GM23338 (cell line): ENCODE results near the gene GRK4. TPM values are rescaled to one million over a fixed set of nuclear protein-coding genes. Genes with fewer than 3 reads are reported as not detected.

Experiments used
- ATAC-seq: fragments of 200-7000 bp; cut with Tn5 transposase; 3 replicates; pipeline ENCODE4 v1.9.1; 2020
- DNase-seq: peaks from one replicate; pipeline ENCODE4 v3.0.0-alpha.2; 2015; ENCODE audit warnings: low spot score
- H2AFZ ChIP-seq: fragments of 200-600 bp; sonication (generic); 2 replicates; pipeline ENCODE4 v1.8.0; 2016; ENCODE audit warnings: antibody characterized with exemption, mild to moderate bottlenecking, moderate library complexity
- H3F3A ChIP-seq: fragments of 200-600 bp; sonication (generic); replicated peaks from 2 replicates; pipeline ENCODE4 v1.8.0; 2017; ENCODE audit warnings: antibody characterized with exemption, mixed run types, low read depth
- H3K27ac ChIP-seq: fragments of 200-600 bp; sonication (generic); 2 replicates; pipeline ENCODE4 v1.6.1; 2016; ENCODE audit warnings: low read depth
- H3K27me3 ChIP-seq: fragments of 200-600 bp; sonication (generic); 2 replicates; pipeline ENCODE4 v1.8.0; 2016; ENCODE audit warnings: mild to moderate bottlenecking, mixed run types, moderate library complexity; ENCODE audit not compliant: insufficient read depth
- H3K36me3 ChIP-seq: fragments of 200-600 bp; sonication (generic); 2 replicates; pipeline ENCODE4 v1.8.0; 2016; ENCODE audit warnings: mild to moderate bottlenecking; ENCODE audit not compliant: insufficient read depth
- H3K4me1 ChIP-seq: fragments of 200-600 bp; sonication (generic); 2 replicates; pipeline ENCODE4 v1.8.0; 2016; ENCODE audit warnings: mild to moderate bottlenecking, moderate library complexity; ENCODE audit not compliant: insufficient read depth
- H3K4me2 ChIP-seq: fragments of 200-600 bp; sonication (generic); 2 replicates; pipeline ENCODE4 v1.7.1; 2017; ENCODE audit warnings: mixed run types
- H3K4me3 ChIP-seq: fragments of 200-600 bp; sonication (generic); 2 replicates; pipeline ENCODE4 v1.6.1; 2016; ENCODE audit warnings: mixed run types
- H3K79me2 ChIP-seq: fragments of 200-600 bp; sonication (generic); replicated peaks from 2 replicates; pipeline ENCODE4 v1.8.0; 2017; ENCODE audit warnings: mild to moderate bottlenecking; ENCODE audit not compliant: insufficient read depth
- H3K9me2 ChIP-seq: fragments of 200-600 bp; sonication (generic); 2 replicates; pipeline ENCODE4 v1.8.0; 2017; ENCODE audit not compliant: insufficient read depth
- H4K20me1 ChIP-seq: fragments of 200-600 bp; sonication (generic); replicated peaks from 2 replicates; pipeline ENCODE4 v1.8.0; 2017; ENCODE audit warnings: mild to moderate bottlenecking; ENCODE audit not compliant: insufficient read depth
- H3K27ac Mint-ChIP-seq: 2 replicates; pipeline ENCODE4 v1.8.0; 2020; ENCODE audit warnings: inconsistent platforms, mild to moderate bottlenecking, moderate library complexity, mixed read lengths
- H3K27me3 Mint-ChIP-seq: 3 replicates; pipeline ENCODE4 v1.8.0; 2022; ENCODE audit warnings: low read depth, mild to moderate bottlenecking, moderate library complexity, mixed read lengths, inconsistent platforms; ENCODE audit not compliant: insufficient read depth, poor library complexity
- H3K36me3 Mint-ChIP-seq: 3 replicates; pipeline ENCODE4 v1.8.0; 2021; ENCODE audit warnings: low read depth, mild to moderate bottlenecking, inconsistent platforms, moderate library complexity, mixed read lengths
- H3K4me1 Mint-ChIP-seq: 3 replicates; pipeline ENCODE4 v1.8.0; 2020; ENCODE audit warnings: mild to moderate bottlenecking, inconsistent platforms, mixed read lengths
- H3K4me3 Mint-ChIP-seq: 3 replicates; pipeline ENCODE4 v1.8.0; 2021; ENCODE audit warnings: moderate library complexity, mild to moderate bottlenecking, inconsistent platforms, mixed read lengths
- H3K9me3 Mint-ChIP-seq: 3 replicates; pipeline ENCODE4 v1.8.0; 2020; ENCODE audit warnings: moderate library complexity, mild to moderate bottlenecking, inconsistent platforms, mixed read lengths
- CREB1 ChIP-seq: fragments of 250-450 bp; sonication (Bioruptor Pico); IDR thresholded peaks from 2 replicates; pipeline ENCODE4 v1.5.0; 2020; ENCODE audit warnings: low read depth, mild to moderate bottlenecking, moderate library complexity
- ETS1 ChIP-seq: IDR thresholded peaks from 2 replicates; pipeline ENCODE4 v1.6.1; 2016; ENCODE audit warnings: antibody characterized with exemption
- EZH2 ChIP-seq: fragments of 200-600 bp; sonication (generic); IDR thresholded peaks from one replicate; pipeline ENCODE4 v1.8.0; 2017; ENCODE audit warnings: antibody characterized with exemption, mild to moderate bottlenecking, low read depth; ENCODE audit not compliant: unreplicated experiment
- EZH2phosphoT487 ChIP-seq: fragments of 200-600 bp; sonication (generic); IDR thresholded peaks from one replicate; pipeline ENCODE4 v1.8.1; 2018; ENCODE audit warnings: antibody characterized with exemption; ENCODE audit not compliant: unreplicated experiment
- JUNB ChIP-seq: IDR thresholded peaks from one replicate; pipeline ENCODE4 v1.6.1; 2016; ENCODE audit warnings: antibody characterized with exemption; ENCODE audit not compliant: unreplicated experiment
- NANOG ChIP-seq: IDR thresholded peaks from 2 replicates; pipeline ENCODE4 v1.6.1; 2016; ENCODE audit warnings: antibody characterized with exemption, borderline replicate concordance
- POLR2AphosphoS5 ChIP-seq: IDR thresholded peaks from 2 replicates; pipeline ENCODE4 v1.6.1; 2016; ENCODE audit warnings: antibody characterized with exemption, low read depth
- REST ChIP-seq: IDR thresholded peaks from one replicate; pipeline ENCODE4 v1.6.1; 2018; ENCODE audit warnings: antibody characterized with exemption; ENCODE audit not compliant: unreplicated experiment
- STAT1 ChIP-seq: IDR thresholded peaks from one replicate; pipeline ENCODE4 v1.6.1; 2016; ENCODE audit warnings: antibody characterized with exemption; ENCODE audit not compliant: unreplicated experiment
- ZNF114 ChIP-seq: fragments of 250-450 bp; sonication (Bioruptor Pico); IDR thresholded peaks from 2 replicates; pipeline ENCODE4 v1.5.0; 2020; ENCODE audit warnings: mild to moderate bottlenecking, moderate library complexity
- ZNF331 ChIP-seq: fragments of 250-450 bp; sonication (Bioruptor Pico); IDR thresholded peaks from 2 replicates; pipeline ENCODE4 v1.5.0; 2020; ENCODE audit warnings: low read depth, mild to moderate bottlenecking, moderate library complexity
- ZNF462 ChIP-seq: fragments of 250-450 bp; sonication (Bioruptor Pico); IDR thresholded peaks from 2 replicates; pipeline ENCODE4 v1.5.0; 2020; ENCODE audit warnings: mild to moderate bottlenecking, moderate library complexity
- polyA plus RNA-seq: library from polyadenylated mRNA; unstranded; fragments of >200 nt; fragmentation: Nextera tagmentation; extraction: Ambion mirVana; gene quantifications from 2 replicates; pipeline ENCODE4 v1.2.1, GENCODE V29; 2016
- total RNA-seq: library from RNA; depleted of rRNA; stranded (reverse); fragments of >200 nt; shearing (Covaris generic); gene quantifications from 2 replicates; pipeline ENCODE4 v1.2.3, GENCODE V29; 2014

Gene GRK4
- total and polyA plus RNA-seq, 2 experiments from 2014 or later: 1.3 to 1.4 TPM

GRCh38 chr4:3021627-3022026 lies 58.3 kb downstream of the GRK4 start:
- H3K27me3 Mint-ChIP-seq: peaks cover 4% of the 10 kb centered on the region
- no peaks in the 10 kb centered on the region for H3K79me2 ChIP-seq
- H3K27ac ChIP-seq: no peak overlapping the region
- H3K4me1 Mint-ChIP-seq: peaks cover 12% of the 10 kb centered on the region
- no peak overlapping the region for H3K4me2 ChIP-seq
- no peak overlapping the region for H3K27ac Mint-ChIP-seq
- no peaks in the 10 kb centered on the region for H4K20me1 ChIP-seq
- H3K4me1 ChIP-seq: no peaks in the 10 kb centered on the region
- no peaks in the 10 kb centered on the region for H3K36me3 Mint-ChIP-seq
- no peak for DNase-seq
- no peaks in the 10 kb centered on the region for H3K36me3 ChIP-seq
- no peak overlapping the region for H2AFZ ChIP-seq
- no peaks in the 10 kb centered on the region for H3K9me2 ChIP-seq
- ATAC-seq: no peak
- H3K4me3 ChIP-seq: no peak overlapping the region
- no peaks in the 10 kb centered on the region for H3K27me3 ChIP-seq
- no peak overlapping the region for H3K4me3 Mint-ChIP-seq
- H3F3A ChIP-seq: no peaks in the 10 kb centered on the region
- no peak for TF ChIP-seq EZH2phosphoT487
- TF ChIP-seq POLR2AphosphoS5: no peak
- H3K9me3 Mint-ChIP-seq: no peaks in the 10 kb centered on the region

- Mint-ChIP-seq H3K27me3 (peaks cover 4% of the 10 kb centered on the region), H3K4me3 (no peak overlapping the region), H3K36me3 (no peaks in the 10 kb centered on the region), H3K4me1 (peaks cover 12% of the 10 kb centered on the region), H3K27ac (no peak overlapping the region), H3K9me3 (no peaks in the 10 kb centered on the region)
- Histone ChIP-seq H2AFZ (no peak overlapping the region), H3K4me3 (no peak overlapping the region), H3K27ac (no peak overlapping the region), H3F3A (no peaks in the 10 kb centered on the region), H3K4me2 (no peak overlapping the region), H3K9me2 (no peaks in the 10 kb centered on the region), H4K20me1 (no peaks in the 10 kb centered on the region), H3K79me2 (no peaks in the 10 kb centered on the region), H3K4me1 (no peaks in the 10 kb centered on the region), H3K36me3 (no peaks in the 10 kb centered on the region), H3K27me3 (no peaks in the 10 kb centered on the region)
- DNase-seq (no peak), ATAC-seq (no peak)
- TF ChIP-seq POLR2AphosphoS5 (no peak), ZNF462 (no peak), ETS1 (no peak), EZH2phosphoT487 (no peak), STAT1 (no peak), ZNF114 (CRISPR knock-in tag) (no peak), ZNF331 (CRISPR knock-in tag) (no peak), CREB1 (CRISPR knock-in tag) (no peak), EZH2 (no peak), JUNB (no peak), REST (no peak), NANOG (no peak)
These were observed 58.7 kb downstream of the GRK4 start for GRCh38 chr4:3022112-3022511.
